HL-60 (cell line): Measurements from ENCODE around the gene AHRR.
"Not testable (repeated sequence)": the region's sequence is repeated elsewhere in the genome, so short reads cannot be mapped to it uniquely, and the experiment has no call there.

ENCODE experiments used
- DNase-seq, 2 experiments: peaks; one replicate each; pipeline ENCODE4 v3.0.0-alpha.2; 2010 to 2020; ENCODE audit warnings: low read depth in 1 of 2, low spot score in 1 of 2
- H3K27ac ChIP-seq: fragments of 250-450 bp; sonication (Bioruptor Pico); replicated peaks from 2 replicates; pipeline ENCODE4 v1.5.1; 2020; ENCODE audit warnings: mild to moderate bottlenecking, moderate library complexity
- H3K27me3 ChIP-seq: fragments of 250-450 bp; sonication (Bioruptor Pico); 2 replicates; pipeline ENCODE4 v1.5.1; 2021; ENCODE audit warnings: mild to moderate bottlenecking, moderate library complexity; ENCODE audit not compliant: insufficient read depth, poor library complexity, severe bottlenecking
- H3K4me3 ChIP-seq: replicated peaks from 2 replicates; pipeline ENCODE4 v1.5.1; 2011; ENCODE audit warnings: mild to moderate bottlenecking, control low read depth, low read length; ENCODE audit not compliant: insufficient read depth
- CTCF ChIP-seq: IDR thresholded peaks from one replicate; pipeline ENCODE4 v1.5.1; 2011; ENCODE audit warnings: low read length, control low read depth, inconsistent platforms; ENCODE audit not compliant: insufficient read depth
- GABPA ChIP-seq: IDR thresholded peaks from 2 replicates; pipeline ENCODE4 v1.6.1; 2012; ENCODE audit warnings: low read depth
- POLR2AphosphoS5 ChIP-seq: IDR thresholded peaks from 2 replicates; pipeline ENCODE4 v1.6.1; 2012; ENCODE audit warnings: low read depth
- REST ChIP-seq: IDR thresholded peaks from 2 replicates; pipeline ENCODE4 v1.6.1; 2012; ENCODE audit warnings: low read depth; ENCODE audit not compliant: insufficient replicate concordance
- SPI1 ChIP-seq: IDR thresholded peaks from 2 replicates; pipeline ENCODE4 v1.6.1; 2012; ENCODE audit warnings: low read depth, mild to moderate bottlenecking, borderline replicate concordance

Gene AHRR

GRCh38 chr5:474232-474839 is 152.8 kb downstream of the AHRR start:
- H3K27me3 ChIP-seq, result peaks cover 44% of the 10 kb centered on the region
- DNase-seq, H3K27ac ChIP-seq: not testable (repeated sequence)
- 0 out of 2 replicates have a peak overlapping the region, but pooled peaks have one; percentile 54 for H3K4me3 ChIP-seq

GRCh38 chr5:474840-475661 is 153.5 kb downstream of the AHRR start:
- no peak for TF ChIP-seq GABPA
- no peak for TF ChIP-seq CTCF
- TF ChIP-seq SPI1, result no peak
- no peak for TF ChIP-seq REST
- TF ChIP-seq POLR2AphosphoS5, result no peak
- Histone ChIP-seq H3K4me3 (no peak overlapping the region), H3K27ac (no peak overlapping the region), H3K27me3 (peaks cover 47% of the 10 kb centered on the region)
- no peak for DNase-seq

- DNase-seq, result no peak
- TF ChIP-seq POLR2AphosphoS5 (no peak), SPI1 (no peak), REST (no peak), CTCF (no peak), GABPA (no peak)
- Histone ChIP-seq H3K27me3 (peaks cover 48% of the 10 kb centered on the region), H3K4me3 (no peak overlapping the region), H3K27ac (no peak overlapping the region)
These were observed 154.2 kb downstream of the AHRR start for GRCh38 chr5:475704-476101.

GRCh38 chr5:476102-476813 is 154.7 kb downstream of the AHRR start:
- H3K27me3 ChIP-seq, result peaks cover 52% of the 10 kb centered on the region
- no peak for TF ChIP-seq SPI1
- TF ChIP-seq GABPA, result no peak
- no peak for TF ChIP-seq CTCF
- TF ChIP-seq POLR2AphosphoS5, result no peak
- TF ChIP-seq REST, result no peak

More at GRCh38 chr5:476102-476813, 154.7 kb downstream of the AHRR start:
- no peak overlapping the region for H3K27ac ChIP-seq
- DNase-seq, result no peak
- no peak overlapping the region for H3K4me3 ChIP-seq
